Lower leg skin (tissue), 4 donors: ENCODE results near the gene GNAI2. TPM values are rescaled to one million over a fixed set of nuclear protein-coding genes. Genes with fewer than 3 reads are reported as not detected.

ENCODE experiments used
- DNase-seq, 2 donors: peaks; one replicate each; pipeline ENCODE4 v3.0.0-alpha.2; 2019; ENCODE audit warnings: low spot score in 2 of 2
- H3K4me3 ChIP-seq: fragments of 200-600 bp; sonication (generic); 2 replicates; pipeline ENCODE4 v1.5.1; 2017; ENCODE audit warnings: mild to moderate bottlenecking, low read depth; ENCODE audit not compliant: poor library complexity, severe bottlenecking
- POLR2A ChIP-seq, 2 donors: fragments of 450-650 bp; IDR thresholded peaks; one replicate each; pipeline ENCODE4 v1.6.1; 2016 to 2017; ENCODE audit warnings: antibody characterized with exemption in 2 of 2, mild to moderate bottlenecking in 1 of 2, moderate library complexity in 1 of 2
- WGBS, 2 donors: methylation state at CpG; one replicate each; pipeline ENCODE4 v1.1.5; 2018; 5-methylcytosine and 5-hydroxymethylcytosine counted together
- intact Hi-C: fragments of 100-400 bp; cut with DNase I; formaldehyde crosslinking; loops from one replicate; pipeline ENCODE4 v1.15.0; 2023; ENCODE audit warnings: low total_unique reads
- total RNA-seq, 4 donors: library from RNA; depleted of rRNA; stranded (reverse); fragments of >200 nt; gene quantifications; one replicate each; pipeline ENCODE4 v1.1.0, GENCODE V29; 2016
- TF ChIP-seq, protein P1 (sequence below), 3 donors: fragments of 450-650 bp; IDR thresholded peaks; one replicate each; pipeline ENCODE4 v1.5.1; 2016; ENCODE audit warnings: antibody characterized with exemption in 3 of 3, mild to moderate bottlenecking in 3 of 3, moderate library complexity in 2 of 3

The GNAI2 gene
- total RNA-seq, 4 donors from 2014 or later, result 56.5 to 123 (median 74.8) TPM

DNA sequence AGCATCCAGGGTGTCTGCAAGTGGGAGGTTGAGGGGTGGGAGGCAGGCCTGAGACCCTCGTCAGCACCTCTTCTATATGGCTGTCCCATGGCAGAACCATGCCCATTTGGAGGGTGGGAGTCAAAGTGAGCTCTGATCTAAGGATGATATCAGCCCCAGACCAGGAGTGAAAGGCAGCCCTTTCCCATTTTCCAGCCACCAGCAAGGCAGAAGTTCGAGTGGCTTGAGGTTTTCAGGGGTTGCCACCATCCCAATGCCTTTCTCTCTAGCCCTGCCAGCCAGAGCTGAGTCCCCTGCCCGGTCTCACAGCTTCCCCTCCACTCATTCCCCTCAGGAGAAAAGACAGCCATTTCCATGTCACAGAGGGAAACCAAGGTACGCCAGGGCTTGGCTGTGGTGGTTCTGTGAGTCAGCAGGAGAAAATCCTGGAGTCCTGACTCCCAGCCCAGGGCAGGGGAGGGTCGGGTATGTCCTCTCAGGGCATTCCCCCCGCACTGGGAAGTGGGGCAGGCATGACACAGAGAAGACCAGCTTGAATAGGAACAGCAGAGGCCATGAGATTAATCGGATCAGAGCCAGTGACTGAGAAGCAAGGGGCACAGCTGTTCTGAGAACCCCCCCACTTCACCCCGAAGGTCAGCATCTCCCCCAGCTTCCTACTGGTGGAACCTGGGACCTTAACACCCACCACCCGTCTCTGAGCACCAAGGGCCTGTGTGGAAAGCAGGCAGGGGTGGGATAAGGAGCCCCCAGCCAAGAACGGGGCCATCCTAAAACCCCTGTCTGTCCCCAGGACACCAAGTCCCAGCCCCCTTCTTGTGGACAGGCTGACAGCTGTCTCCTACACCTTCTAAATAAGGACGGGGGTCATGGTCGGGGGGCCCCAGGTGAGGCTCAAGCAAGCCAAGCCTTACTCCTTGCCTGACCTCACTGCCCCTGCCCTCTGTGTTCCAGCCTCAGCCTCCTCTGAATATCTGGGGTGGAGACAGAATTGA is 31.9 kb upstream of the GNAI2 start:
- no peak for DNase-seq
- H3K4me3 ChIP-seq, result no peak overlapping the region
- intact Hi-C loops, result no loop called here
- no peak for TF ChIP-seq POLR2A (IDR thresholded peaks at IDR 0.05)
- TF ChIP-seq, protein P1, sequence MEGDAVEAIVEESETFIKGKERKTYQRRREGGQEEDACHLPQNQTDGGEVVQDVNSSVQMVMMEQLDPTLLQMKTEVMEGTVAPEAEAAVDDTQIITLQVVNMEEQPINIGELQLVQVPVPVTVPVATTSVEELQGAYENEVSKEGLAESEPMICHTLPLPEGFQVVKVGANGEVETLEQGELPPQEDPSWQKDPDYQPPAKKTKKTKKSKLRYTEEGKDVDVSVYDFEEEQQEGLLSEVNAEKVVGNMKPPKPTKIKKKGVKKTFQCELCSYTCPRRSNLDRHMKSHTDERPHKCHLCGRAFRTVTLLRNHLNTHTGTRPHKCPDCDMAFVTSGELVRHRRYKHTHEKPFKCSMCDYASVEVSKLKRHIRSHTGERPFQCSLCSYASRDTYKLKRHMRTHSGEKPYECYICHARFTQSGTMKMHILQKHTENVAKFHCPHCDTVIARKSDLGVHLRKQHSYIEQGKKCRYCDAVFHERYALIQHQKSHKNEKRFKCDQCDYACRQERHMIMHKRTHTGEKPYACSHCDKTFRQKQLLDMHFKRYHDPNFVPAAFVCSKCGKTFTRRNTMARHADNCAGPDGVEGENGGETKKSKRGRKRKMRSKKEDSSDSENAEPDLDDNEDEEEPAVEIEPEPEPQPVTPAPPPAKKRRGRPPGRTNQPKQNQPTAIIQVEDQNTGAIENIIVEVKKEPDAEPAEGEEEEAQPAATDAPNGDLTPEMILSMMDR (IDR thresholded peaks at IDR 0.05), result no peak
- 67 to 69% methylated on average over 12 of the region's 12 CpGs for WGBS, 2 donors

GRCh38 chr3:50204804-50205412 is 31.1 kb upstream of the GNAI2 start, which contains the start of gene SLC38A3:
Gene SLC38A3, plus strand, starts transcription at chr3:50205271. Its CDS starts 8,929 bp downstream, at chr3:50214200.
- intact Hi-C loops, result no loop called here
- no peak within 1 kb of the TSS for H3K4me3 ChIP-seq
- TF ChIP-seq, protein P1 (IDR thresholded peaks at IDR 0.05), result no peak
- TF ChIP-seq POLR2A (IDR thresholded peaks at IDR 0.05), result no peak
- WGBS, 2 donors, result 8 to 16% methylated on average over 5 to 18 of the region's 41 CpGs
- no peak for DNase-seq

- DNase-seq, result no peak
- intact Hi-C loops, result no loop called here
- WGBS, 2 donors, result 7 to 10% methylated on average over 8 to 54 of the region's 67 CpGs
- TF ChIP-seq, protein P1 (IDR thresholded peaks at IDR 0.05), result no peak
- no peak for TF ChIP-seq POLR2A (IDR thresholded peaks at IDR 0.05)
- H3K4me3 ChIP-seq, result no peak overlapping the region
Measured at GRCh38 chr3:50205413-50206276, 30.4 kb upstream of the GNAI2 start.

GRCh38 chr3:50207359-50208042 is 28.5 kb upstream of the GNAI2 start:
- 93 to 99% methylated on average over 17 of the region's 17 CpGs for WGBS, 2 donors
- TF ChIP-seq, protein P1 (IDR thresholded peaks at IDR 0.05), result no peak
- TF ChIP-seq POLR2A (IDR thresholded peaks at IDR 0.05), result no peak
- intact Hi-C loops, result no loop called here
- no peak for DNase-seq
- no peak overlapping the region for H3K4me3 ChIP-seq
